GM12892 (cell line): ENCODE results near the gene KCNH1.

Source experiments
- POLR2A ChIP-seq: IDR thresholded peaks from 2 replicates; pipeline ENCODE4 v1.6.1; 2011; ENCODE audit warnings: low read depth, low read length, control low read depth
- POLR2AphosphoS5 ChIP-seq: IDR thresholded peaks from 2 replicates; pipeline ENCODE4 v1.6.1; 2011; ENCODE audit warnings: low read depth, low read length, control low read depth
- TAF1 ChIP-seq: IDR thresholded peaks from 2 replicates; pipeline ENCODE4 v1.6.1; 2011; ENCODE audit warnings: low read depth, mild to moderate bottlenecking, control low read depth, low read length, borderline replicate concordance

DNA sequence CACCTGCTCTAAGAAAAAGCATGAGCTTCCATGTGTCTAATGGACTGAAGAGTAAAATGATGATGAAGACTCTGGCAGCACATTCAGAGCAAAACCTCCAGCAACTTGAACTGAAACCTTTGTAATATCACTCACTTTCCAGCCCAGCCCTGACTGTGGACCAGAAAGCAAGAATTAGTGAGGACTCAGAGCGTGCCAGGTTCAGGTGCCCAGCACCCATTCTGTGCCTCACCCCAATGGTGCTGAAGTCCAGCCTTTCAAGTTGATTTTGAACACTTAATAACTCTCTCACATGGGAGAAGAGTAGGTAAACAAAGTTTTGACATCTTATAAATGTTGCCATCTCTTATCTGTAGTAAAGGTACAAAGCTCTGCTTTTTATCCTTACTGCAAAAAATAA lies 350.0 kb downstream of the KCNH1 start:
- TF ChIP-seq TAF1 = no peak
- TF ChIP-seq POLR2AphosphoS5 = no peak
- no peak for TF ChIP-seq POLR2A
